ENCODE measurements around the gene TNKS2. TPM values are rescaled to one million over a fixed set of nuclear protein-coding genes. Genes with fewer than 3 reads are reported as not detected.
"Not testable (repeated sequence)": the region's sequence is repeated elsewhere in the genome, so short reads cannot be mapped to it uniquely, and the experiment has no call there.

TNKS2 gene
- total RNA-seq, 1 experiment from 2014 or later, result 23.8 TPM

DNA sequence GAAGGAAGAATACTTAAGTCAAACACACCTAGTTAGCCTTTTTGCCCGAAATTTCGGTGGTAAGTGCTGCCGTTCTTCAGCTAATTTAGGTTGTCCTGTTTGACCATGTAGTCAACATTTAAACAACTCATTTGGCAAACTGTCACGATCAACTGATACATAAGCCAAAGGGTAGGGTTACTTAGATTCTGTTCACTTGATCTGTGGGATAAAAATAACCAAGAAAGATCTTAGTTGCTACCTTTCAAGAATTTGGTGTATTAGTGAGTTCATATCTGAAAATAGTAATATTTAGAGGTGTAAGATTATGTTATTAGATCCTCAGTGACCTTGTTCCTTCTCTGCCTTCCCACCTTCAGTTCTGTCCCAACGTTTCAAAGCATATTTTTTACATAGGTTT is 2.0 kb downstream of the TNKS2 start:
- DNase-seq (ENCODE audit: low read depth in 1 of 2, low spot score in 2 of 2), result no peak
- no peaks in the 10 kb centered on the region; the same call in 1 of the 2 replicates for H3K27me3 ChIP-seq (replicated peaks)
- H3K4me3 ChIP-seq, result no peak overlapping the region

DNA sequence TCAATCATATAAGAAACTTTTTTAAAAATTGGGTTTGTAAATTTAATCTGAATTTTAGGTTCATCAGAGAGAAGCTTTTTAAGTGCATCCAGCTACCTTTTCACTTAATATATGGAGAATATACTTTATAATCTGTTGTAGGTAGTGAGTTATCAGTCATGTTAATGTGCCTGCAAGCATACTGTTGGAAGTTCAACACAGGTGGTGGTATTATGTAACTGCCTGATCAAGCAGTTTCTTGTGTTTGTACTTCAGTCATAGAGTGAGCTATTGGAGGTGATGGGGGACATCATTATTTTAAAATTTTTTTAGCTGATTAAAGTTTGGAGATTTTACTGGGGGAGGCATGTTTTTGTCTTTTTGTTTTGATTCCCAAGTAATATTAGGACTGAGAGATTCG is 2.5 kb downstream of the TNKS2 start:
- H3K4me1 ChIP-seq (replicated peaks), result peaks cover 24% of the 10 kb centered on the region
- no peak overlapping the region for H3K4me3 ChIP-seq
- DNase-seq (ENCODE audit: low read depth in 1 of 2, low spot score in 2 of 2), result no peak
- H3K36me3 ChIP-seq, result peaks cover 53% of the 10 kb centered on the region
- H3K9me3 ChIP-seq (replicated peaks), result 0 out of 2 replicates have a peak, but pooled peaks cover 3% of the 10 kb centered on the region
- no peak overlapping the region for H3K27ac ChIP-seq
- no peaks in the 10 kb centered on the region; the same call in 1 of the 2 replicates for H3K27me3 ChIP-seq (replicated peaks)

More for the DNA sequence above, 2.0 kb downstream of the TNKS2 start:
- H3K27ac ChIP-seq, result no peak overlapping the region
- 0 out of 2 replicates have a peak, but pooled peaks cover 3% of the 10 kb centered on the region for H3K9me3 ChIP-seq (replicated peaks)
- H3K4me1 ChIP-seq (replicated peaks), result peaks cover 24% of the 10 kb centered on the region
- peaks cover 49% of the 10 kb centered on the region for H3K36me3 ChIP-seq

DNA sequence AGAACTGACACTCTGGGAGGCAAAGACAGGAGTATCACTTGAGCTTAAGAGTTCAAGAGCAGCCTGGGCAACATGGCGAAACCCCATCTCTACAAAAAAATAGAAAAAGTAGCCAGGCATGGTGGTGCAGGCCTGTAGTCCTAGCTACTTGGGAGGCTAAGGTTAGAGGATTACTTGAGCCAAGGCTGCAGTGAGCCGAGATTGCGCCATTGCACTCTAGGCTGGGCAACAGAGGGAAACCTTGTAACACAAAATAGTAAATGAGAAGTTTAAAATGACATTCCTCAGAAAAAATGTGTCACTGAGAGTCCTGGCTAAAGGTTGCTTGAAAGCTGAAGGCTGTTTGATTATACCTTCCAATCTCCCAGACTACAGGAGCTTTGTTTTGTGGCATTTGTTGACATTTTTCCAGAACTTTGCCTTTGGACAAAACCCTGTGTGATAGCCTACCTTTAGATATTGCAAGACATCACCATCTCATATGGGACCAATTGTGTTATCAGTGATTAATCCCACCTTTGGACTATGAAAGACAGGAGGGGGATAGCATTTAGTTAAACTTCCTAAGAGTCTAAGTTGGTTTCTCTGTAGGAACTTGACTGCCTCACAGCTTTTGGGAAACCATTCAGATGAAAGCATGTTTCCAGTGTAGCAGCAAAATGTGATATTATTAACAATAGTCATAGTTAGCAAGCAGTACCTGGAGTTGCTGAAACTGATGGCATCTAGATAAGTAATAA is 5.3 kb downstream of the TNKS2 start:
- peaks cover 54% of the 10 kb centered on the region for H3K36me3 ChIP-seq
- H3K27ac ChIP-seq, result no peak overlapping the region
- no peak for DNase-seq (ENCODE audit: low read depth in 1 of 2, low spot score in 2 of 2)
- H3K4me1 ChIP-seq (replicated peaks), result 0 out of 2 replicates have a peak, but pooled peaks cover 11% of the 10 kb centered on the region
- H3K27me3 ChIP-seq (replicated peaks), result no peaks in the 10 kb centered on the region
- H3K4me3 ChIP-seq, result no peak overlapping the region
- 0 out of 2 replicates have a peak, but pooled peaks cover 1% of the 10 kb centered on the region for H3K9me3 ChIP-seq (replicated peaks)

DNA sequence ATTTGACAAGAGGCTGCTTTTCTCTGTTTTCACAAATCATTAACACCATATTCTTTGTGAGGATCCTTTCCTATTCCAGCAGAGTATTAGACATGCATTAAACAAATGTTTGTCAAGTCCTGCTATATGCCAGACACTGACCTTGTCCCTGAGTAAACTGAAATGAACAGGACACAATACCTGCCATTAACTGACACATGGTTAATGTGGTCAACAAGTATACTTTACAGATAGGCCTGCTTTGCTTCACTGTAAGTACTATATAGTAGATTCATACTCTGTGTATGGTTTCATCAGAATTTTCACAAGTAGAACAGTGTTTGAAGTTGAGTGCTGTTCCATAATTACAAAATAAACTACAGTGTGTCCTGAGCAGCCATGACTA is 5.9 kb downstream of the TNKS2 start:
- Histone ChIP-seq H3K4me3 (no peak overlapping the region), H3K36me3 (peaks cover 51% of the 10 kb centered on the region), H3K27me3 (replicated peaks) (no peaks in the 10 kb centered on the region), H3K4me1 (replicated peaks) (0 out of 2 replicates have a peak, but pooled peaks cover 10% of the 10 kb centered on the region), H3K27ac (no peak overlapping the region), H3K9me3 (replicated peaks) (no peaks in the 10 kb centered on the region)
- no peak for DNase-seq (ENCODE audit: low read depth in 1 of 2, low spot score in 2 of 2)

DNA sequence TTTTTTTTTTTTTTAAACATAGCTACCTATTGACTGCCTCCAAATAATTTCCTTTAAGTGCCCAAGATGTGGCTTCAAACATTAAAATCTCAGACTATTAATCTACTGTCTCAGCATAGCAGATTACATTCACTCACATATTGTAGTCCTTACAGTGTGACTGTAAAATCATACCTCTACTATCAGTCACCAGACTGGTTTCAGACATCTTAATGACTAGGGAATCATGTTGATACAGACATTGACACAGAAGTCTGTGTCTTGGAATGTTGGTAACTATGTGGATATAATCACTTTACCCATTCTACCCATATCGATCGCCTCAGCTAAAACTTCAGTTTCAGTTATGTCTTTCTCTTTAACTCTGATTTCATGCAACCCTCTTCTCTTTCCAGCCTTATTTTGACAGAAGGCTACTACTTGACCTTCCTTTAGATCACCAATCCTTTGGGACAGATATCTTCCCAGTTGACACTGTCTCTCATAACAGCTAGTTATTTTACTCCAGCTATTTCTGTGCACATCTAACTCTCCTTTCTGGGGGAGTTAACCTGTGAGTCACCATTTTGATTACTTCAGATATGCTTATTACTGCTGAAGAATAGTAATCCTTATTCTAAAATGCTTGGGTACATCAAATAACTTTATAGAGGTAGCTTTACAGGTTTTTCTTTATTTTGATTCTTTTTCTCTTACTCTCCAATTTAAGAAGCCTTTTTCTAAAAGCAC is 7.0 kb downstream of the TNKS2 start:
- no peaks in the 10 kb centered on the region for H3K27me3 ChIP-seq (replicated peaks)
- H3K4me1 ChIP-seq (replicated peaks), result no peaks in the 10 kb centered on the region
- peaks cover 48% of the 10 kb centered on the region for H3K36me3 ChIP-seq
- H3K27ac ChIP-seq, result no peak overlapping the region
- H3K9me3 ChIP-seq (replicated peaks), result no peaks in the 10 kb centered on the region
- no peak for DNase-seq (ENCODE audit: low read depth in 1 of 2, low spot score in 2 of 2)
- H3K4me3 ChIP-seq, result no peak overlapping the region

DNA sequence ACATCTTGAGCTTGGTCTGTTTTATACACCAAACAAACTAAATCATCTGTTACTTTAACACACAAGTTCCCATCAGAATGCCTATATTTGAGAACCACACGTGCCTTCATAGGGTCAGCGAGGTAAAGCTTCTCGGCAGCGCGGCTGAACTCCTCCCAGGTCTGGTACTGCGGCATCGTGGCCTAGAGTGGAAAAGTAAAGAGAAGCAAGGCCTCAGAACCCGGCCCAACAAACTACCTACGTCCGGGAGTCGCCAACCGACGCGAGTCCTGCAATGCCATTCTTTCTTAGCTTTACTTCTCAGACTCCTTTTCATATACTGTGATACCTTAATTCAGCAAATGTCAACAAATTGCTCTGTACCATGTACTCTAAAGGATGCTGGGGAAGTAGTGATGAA is 9.0 kb downstream of the TNKS2 start:
- not testable (repeated sequence) for DNase-seq (ENCODE audit: low read depth in 1 of 2, low spot score in 2 of 2); H3K4me3 ChIP-seq
- peaks cover 31% of the 10 kb centered on the region for H3K36me3 ChIP-seq

DNA sequence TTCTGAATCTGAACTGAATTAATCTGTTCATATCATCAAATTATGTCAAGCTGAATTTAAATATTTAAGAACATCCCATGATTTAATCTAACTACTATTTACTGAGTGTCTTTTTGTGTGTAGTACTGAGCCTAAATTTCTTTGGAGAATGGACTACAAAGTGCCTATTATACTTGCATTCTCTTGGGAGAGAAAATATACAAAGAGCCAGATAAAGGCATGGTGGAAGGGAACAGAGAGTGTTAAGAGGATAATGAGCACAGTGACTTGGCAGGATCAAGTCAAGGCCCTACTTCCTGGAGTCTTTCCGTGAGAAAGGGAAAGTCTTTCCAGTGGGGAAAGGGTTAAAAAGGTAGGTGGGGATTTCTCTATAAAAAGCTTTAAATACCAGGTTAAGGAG is 15.0 kb downstream of the TNKS2 start:
- Histone ChIP-seq H3K36me3 (peaks cover 37% of the 10 kb centered on the region), H3K27ac (no peak overlapping the region), H3K4me1 (replicated peaks) (no peaks in the 10 kb centered on the region), H3K27me3 (replicated peaks) (no peaks in the 10 kb centered on the region), H3K4me3 (no peak overlapping the region), H3K9me3 (replicated peaks) (no peaks in the 10 kb centered on the region)
- DNase-seq (ENCODE audit: low read depth in 1 of 2, low spot score in 2 of 2), result no peak

More for the DNA sequence above, 9.0 kb downstream of the TNKS2 start:
- H3K4me1 ChIP-seq (replicated peaks); H3K27me3 ChIP-seq (replicated peaks); H3K27ac ChIP-seq; H3K9me3 ChIP-seq (replicated peaks): not testable (repeated sequence)

DNA sequence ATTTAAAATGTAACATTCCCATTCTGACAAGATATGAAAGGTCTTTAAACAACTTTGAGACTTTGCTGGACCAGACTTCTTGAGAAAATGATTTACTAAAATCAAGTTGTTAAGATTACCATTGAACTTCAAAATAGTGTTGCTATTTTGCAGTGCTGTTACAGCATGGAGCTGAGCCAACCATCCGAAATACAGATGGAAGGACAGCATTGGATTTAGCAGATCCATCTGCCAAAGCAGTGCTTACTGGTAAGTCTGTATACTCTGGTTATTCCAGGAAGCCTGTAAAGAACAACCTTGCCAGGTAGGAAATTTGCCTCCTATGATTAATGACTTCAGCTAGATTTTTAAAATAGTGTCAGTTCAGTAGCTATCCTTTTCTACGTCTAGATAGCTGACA is 18.8 kb downstream of the TNKS2 start:
- DNase-seq (ENCODE audit: low read depth in 1 of 2, low spot score in 2 of 2), result no peak
- Histone ChIP-seq H3K9me3 (replicated peaks) (no peaks in the 10 kb centered on the region), H3K27me3 (replicated peaks) (no peaks in the 10 kb centered on the region), H3K4me1 (replicated peaks) (no peaks in the 10 kb centered on the region), H3K36me3 (peaks cover 70% of the 10 kb centered on the region), H3K27ac (no peak overlapping the region), H3K4me3 (no peak overlapping the region)

DNA sequence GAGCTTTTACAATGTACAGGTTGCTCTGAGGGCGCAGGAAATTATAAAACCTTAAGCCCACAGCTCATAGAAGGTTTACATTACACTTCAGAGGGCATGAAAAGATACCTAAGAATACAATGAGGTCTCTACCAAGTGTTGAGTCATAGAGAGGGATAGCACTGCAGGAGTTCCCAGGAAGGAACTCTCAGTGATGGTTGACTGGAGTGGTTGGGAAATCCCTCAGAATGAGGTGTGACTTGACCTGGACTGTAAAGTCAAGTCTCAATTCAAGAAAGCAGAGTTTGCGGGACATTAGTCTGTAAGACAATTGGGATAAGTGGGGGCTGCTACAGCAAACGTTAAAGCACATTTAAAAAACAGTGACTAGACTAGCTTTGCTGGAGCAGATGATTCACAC is 21.9 kb downstream of the TNKS2 start:
- Histone ChIP-seq H3K27ac (no peak overlapping the region), H3K4me3 (no peak overlapping the region), H3K9me3 (replicated peaks) (no peaks in the 10 kb centered on the region), H3K27me3 (replicated peaks) (no peaks in the 10 kb centered on the region), H3K36me3 (peaks cover 78% of the 10 kb centered on the region), H3K4me1 (replicated peaks) (no peaks in the 10 kb centered on the region)
- DNase-seq (ENCODE audit: low read depth in 1 of 2, low spot score in 2 of 2), result no peak

DNA sequence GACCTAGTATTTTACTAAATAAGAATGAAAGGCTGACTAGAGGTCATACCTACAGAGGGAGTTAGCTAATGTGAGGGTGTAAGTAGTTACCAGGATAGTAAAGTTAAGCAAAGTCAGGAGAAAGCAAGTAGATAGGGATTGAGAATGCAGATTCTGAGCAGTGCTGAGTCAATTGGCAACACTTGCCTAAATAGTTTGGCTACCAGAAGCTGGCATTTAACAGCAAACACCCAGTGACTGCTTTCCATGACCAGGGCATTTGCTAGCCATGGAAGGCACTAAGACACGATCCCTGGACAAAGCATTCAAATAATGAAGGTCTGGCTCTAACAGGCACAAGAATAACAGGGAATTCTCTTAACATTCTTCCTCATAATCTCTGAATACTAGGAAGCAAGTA is 25.9 kb downstream of the TNKS2 start:
- Histone ChIP-seq H3K36me3 (peaks cover 82% of the 10 kb centered on the region), H3K9me3 (replicated peaks) (no peaks in the 10 kb centered on the region), H3K27me3 (replicated peaks) (no peaks in the 10 kb centered on the region), H3K4me3 (no peak overlapping the region), H3K27ac (no peak overlapping the region), H3K4me1 (replicated peaks) (no peaks in the 10 kb centered on the region)
- no peak for DNase-seq (ENCODE audit: low read depth in 1 of 2, low spot score in 2 of 2)

DNA sequence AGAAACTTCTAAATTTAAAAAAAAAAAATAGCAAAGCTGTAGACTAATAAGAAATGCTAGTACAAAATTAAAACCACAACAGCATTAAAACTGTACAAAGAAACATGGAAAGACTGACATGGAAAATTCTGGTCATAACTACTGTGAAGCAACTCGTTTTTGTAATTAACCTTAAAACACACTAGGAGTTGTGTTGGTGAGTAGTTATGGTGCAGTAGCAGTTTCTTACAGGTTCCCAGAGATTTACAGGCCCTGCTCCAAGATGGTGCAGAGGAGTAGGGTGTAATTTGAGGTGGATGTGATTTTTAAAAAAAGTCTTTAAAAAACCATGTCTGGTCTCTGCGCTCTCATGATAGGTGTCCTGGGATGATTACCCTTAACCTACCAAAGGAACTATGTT is 31.0 kb downstream of the TNKS2 start:
- no peak overlapping the region for H3K4me3 ChIP-seq
- H3K4me1 ChIP-seq (replicated peaks), result no peaks in the 10 kb centered on the region
- no peaks in the 10 kb centered on the region for H3K27me3 ChIP-seq (replicated peaks)
- H3K27ac ChIP-seq, result no peak overlapping the region
- DNase-seq (ENCODE audit: low read depth in 1 of 2, low spot score in 2 of 2), result no peak
- H3K9me3 ChIP-seq (replicated peaks), result no peaks in the 10 kb centered on the region
- H3K36me3 ChIP-seq, result peaks cover 82% of the 10 kb centered on the region

DNA sequence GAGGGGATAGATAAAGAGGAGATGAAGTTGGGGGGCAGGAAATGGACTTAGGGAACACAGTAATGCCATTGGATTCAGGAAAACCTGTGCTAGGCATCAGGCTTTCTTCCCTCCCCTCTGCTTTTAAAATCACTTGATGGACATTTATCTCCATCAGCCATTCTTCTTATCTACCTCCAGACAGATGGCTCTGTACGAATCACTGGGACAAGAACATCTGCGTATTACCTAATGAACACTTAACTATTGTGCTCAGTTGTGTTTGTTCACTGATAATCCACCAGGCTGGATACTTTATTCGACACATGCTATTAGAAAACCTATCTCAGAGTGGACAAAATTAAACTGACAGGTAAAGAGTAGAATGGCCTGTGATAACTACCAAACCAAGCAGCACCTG is 40.0 kb downstream of the TNKS2 start:
- DNase-seq (ENCODE audit: low read depth in 1 of 2, low spot score in 2 of 2), result no peak
- no peaks in the 10 kb centered on the region for H3K27me3 ChIP-seq (replicated peaks)
- H3K27ac ChIP-seq, result no peak overlapping the region
- H3K9me3 ChIP-seq (replicated peaks), result no peaks in the 10 kb centered on the region
- H3K4me1 ChIP-seq (replicated peaks), result no peaks in the 10 kb centered on the region
- H3K4me3 ChIP-seq, result no peak overlapping the region
- H3K36me3 ChIP-seq, result peaks cover 74% of the 10 kb centered on the region

DNA sequence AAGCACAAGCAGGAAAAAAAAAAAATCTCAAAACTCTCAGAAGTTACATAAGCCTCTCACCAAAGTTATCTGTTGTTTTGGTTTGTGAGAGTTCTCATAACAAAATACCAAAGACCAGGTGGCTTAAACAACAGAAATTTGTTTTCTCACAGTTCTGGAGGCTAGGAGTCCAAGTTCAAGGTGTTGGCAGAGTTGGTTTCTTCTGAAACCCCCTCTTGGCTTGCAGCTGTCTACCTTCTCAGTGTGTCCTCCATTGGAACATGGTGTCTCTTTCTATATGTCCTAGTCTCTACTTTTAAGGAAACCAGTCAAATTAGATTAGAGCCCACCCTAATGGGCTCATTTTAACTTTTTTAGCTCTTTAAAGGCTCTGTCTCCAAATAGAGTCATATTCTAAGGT is 44.9 kb downstream of the TNKS2 start:
- Histone ChIP-seq H3K36me3 (peaks cover 84% of the 10 kb centered on the region), H3K4me1 (replicated peaks) (no peaks in the 10 kb centered on the region), H3K9me3 (replicated peaks) (no peaks in the 10 kb centered on the region), H3K27me3 (replicated peaks) (no peaks in the 10 kb centered on the region), H3K27ac (no peak overlapping the region), H3K4me3 (no peak overlapping the region)
- no peak for DNase-seq (ENCODE audit: low read depth in 1 of 2, low spot score in 2 of 2)

DNA sequence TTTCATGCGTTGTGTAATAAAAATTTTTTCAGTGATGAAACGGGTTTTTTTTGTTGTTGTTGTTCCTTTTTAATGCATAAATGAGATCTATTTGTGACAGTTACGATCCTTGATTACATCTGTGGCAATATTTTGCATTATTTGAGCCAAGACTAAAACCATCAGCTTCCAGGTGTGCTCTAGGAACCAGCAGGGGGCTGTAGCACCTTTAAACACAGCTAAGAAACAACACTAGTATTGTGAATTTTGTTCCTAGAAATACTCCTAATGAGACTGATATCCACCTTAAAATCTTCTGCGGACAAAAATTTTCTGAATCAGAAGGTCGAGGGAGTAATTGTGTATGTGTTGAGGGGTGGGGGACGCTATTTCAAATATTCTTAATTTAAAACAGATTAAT is 58.4 kb downstream of the TNKS2 start:
- Histone ChIP-seq H3K27ac (no peak overlapping the region), H3K36me3 (peaks cover 68% of the 10 kb centered on the region), H3K4me1 (replicated peaks) (no peaks in the 10 kb centered on the region), H3K27me3 (replicated peaks) (no peaks in the 10 kb centered on the region), H3K9me3 (replicated peaks) (no peaks in the 10 kb centered on the region), H3K4me3 (no peak overlapping the region)
- no peak for DNase-seq (ENCODE audit: low read depth in 1 of 2, low spot score in 2 of 2)

Measured in SJSA1 (cell line).